B cell (primary cell): Measurements from ENCODE around the gene ADAMTS14.

Experiments used
- EZH2 ChIP-seq: IDR thresholded peaks from 2 replicates; pipeline ENCODE4 v1.6.1; 2012; ENCODE audit warnings: borderline replicate concordance, low read depth, mild to moderate bottlenecking, moderate library complexity, low read length; ENCODE audit not compliant: insufficient read depth, poor library complexity, severe bottlenecking
- TF ChIP-seq, protein P1 (sequence below): fragments of 200-600 bp; IDR thresholded peaks from one replicate; pipeline ENCODE4 v1.8.0; 2022; ENCODE audit warnings: antibody characterized with exemption, mild to moderate bottlenecking

DNA sequence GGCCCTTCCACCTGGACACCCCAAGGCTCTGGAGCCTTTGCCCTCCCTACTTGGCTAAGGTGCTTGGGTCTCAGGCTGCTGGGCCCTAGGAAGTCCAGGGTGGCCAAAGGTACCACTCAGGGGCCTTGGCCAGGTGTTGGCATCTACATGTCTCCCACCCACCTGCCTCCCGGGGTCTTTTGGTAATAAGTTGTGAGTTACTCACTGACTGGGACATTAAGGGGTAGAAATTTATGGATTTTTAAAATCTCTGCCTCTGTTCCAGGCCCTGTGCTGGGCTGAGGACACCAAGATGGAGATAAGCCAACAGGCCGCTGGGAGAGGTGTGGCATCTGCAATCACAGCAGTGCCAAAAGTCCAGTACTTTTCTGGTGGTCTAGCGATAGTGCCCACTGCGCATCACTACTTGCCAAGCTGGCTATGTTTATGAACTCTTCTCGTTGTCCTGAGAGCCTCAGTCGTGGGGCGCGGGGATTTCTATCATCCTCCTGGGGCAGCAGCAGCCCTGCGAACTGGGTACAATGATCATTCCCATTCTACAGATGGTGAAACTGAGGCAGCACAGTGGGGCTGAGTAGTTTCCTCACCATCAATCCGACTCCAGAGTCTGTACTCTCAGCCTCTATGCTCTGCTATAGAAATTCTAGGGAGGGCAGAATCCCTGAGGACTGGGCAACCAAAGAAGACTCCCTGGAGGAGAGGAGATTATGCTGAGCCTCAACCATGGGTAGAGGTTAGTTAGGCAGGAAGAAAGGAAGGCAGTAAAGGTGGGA lies 76.7 kb downstream of the ADAMTS14 start:
- TF ChIP-seq, protein P1, sequence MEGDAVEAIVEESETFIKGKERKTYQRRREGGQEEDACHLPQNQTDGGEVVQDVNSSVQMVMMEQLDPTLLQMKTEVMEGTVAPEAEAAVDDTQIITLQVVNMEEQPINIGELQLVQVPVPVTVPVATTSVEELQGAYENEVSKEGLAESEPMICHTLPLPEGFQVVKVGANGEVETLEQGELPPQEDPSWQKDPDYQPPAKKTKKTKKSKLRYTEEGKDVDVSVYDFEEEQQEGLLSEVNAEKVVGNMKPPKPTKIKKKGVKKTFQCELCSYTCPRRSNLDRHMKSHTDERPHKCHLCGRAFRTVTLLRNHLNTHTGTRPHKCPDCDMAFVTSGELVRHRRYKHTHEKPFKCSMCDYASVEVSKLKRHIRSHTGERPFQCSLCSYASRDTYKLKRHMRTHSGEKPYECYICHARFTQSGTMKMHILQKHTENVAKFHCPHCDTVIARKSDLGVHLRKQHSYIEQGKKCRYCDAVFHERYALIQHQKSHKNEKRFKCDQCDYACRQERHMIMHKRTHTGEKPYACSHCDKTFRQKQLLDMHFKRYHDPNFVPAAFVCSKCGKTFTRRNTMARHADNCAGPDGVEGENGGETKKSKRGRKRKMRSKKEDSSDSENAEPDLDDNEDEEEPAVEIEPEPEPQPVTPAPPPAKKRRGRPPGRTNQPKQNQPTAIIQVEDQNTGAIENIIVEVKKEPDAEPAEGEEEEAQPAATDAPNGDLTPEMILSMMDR: no peak
- TF ChIP-seq EZH2: no peak
